Measurements from ENCODE around the gene MEMO1. TPM values are rescaled to one million over a fixed set of nuclear protein-coding genes. Genes with fewer than 3 reads are reported as not detected.
A peak's percentile ranks its signal among the peaks of the same experiment; 100 is the strongest.

Gene MEMO1
- total and polyA plus RNA-seq, 4 experiments from 2014 or later = 31.0 to 45.1 (median 42.3) TPM

DNA sequence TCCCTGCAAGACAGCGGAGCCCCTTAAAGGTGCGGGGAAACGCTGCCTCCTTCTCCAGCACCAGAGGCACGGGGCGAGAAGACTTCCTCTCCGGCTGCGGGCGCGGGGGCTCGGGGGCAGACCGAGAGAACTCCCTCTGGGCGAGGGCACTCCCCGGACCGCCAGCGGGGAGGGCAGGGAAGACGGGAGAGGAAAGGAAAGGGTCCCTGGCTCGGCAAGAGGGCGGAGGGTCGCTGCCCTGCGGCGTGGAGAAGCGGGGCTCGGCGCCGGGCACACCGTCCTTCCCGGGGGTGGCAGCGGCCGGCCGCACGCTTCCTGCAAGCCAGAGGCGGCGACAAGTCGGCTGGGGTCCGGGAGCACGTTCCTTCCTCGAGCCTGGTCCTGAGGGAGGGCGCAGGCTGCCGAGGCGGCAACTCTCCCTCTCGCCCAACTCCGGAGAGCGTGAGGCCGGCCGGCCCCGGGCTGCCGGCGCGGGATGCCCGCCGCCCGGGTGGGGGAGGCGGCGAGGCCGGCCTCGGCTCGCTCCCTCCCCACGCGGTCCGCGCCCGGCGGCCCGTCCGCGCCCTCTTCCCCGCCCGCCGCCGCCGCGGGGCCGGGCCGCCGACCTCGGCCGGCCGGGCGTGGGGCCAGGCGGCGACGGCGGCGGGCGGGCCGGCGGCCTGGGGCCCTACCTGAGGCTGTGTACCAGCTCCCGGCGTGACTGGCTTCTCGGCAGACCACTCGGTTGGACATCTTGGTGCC, 1.1 kb downstream of the MEMO1 start:
- peak overlapping the region; percentile 47 for H3K27ac ChIP-seq (ENCODE audit: low read depth, low read length)
- no peaks in the 10 kb centered on the region for H3K36me3 ChIP-seq (ENCODE audit: insufficient read depth, low read length)
- no peaks in the 10 kb centered on the region for H3K9me3 ChIP-seq (ENCODE audit: control insufficient read depth in 1 of 2, low read length in 2 of 2)
- H3K4me3 Mint-ChIP-seq = peak overlapping the region; percentile 88 to 95 (median 93)
- CTCF ChIA-PET (ENCODE audit: partially characterized antibody) = interaction anchor here (2.2 kb wide), 1 partner anchor 30 kb away, joined by 10 read pairs; the partner anchor contains the start of gene DPY30
- peak overlapping the region; percentile 85 to 95 (median 90) for H3K27ac Mint-ChIP-seq
- intact Hi-C loops (cut with micrococcal nuclease) = loop anchor here (2.0 to 10.0 kb wide), 4 partner anchors 17 to 155 kb away; partner anchors contain the start of gene SLC30A6
- H3K4me3 ChIP-seq (ENCODE audit: low read length in 2 of 2) = peak overlapping the region; percentile 54 to 67
- no peaks in the 10 kb centered on the region for H3K27me3 Mint-ChIP-seq
- peaks cover 37 to 60% (median 46%) of the 10 kb centered on the region in 4 donors for H3K4me1 Mint-ChIP-seq
- H3K36me3 Mint-ChIP-seq = peaks cover 4 to 13% of the 10 kb centered on the region in 2 donors
- no peaks in the 10 kb centered on the region for H3K27me3 ChIP-seq (ENCODE audit: insufficient read depth, low read length)
- DNase-seq = peak; percentile 22 to 50 (median 39)
- H3K4me1 ChIP-seq (ENCODE audit: insufficient read depth, low read length) = peaks cover 53% of the 10 kb centered on the region
- POLR2A ChIA-PET (ENCODE audit: partially characterized antibody) = interaction anchor here (1.1 to 2.8 kb wide), 6 partner anchors 26 to 156 kb away, joined by 3 to 20 read pairs (median 12); partner anchors contain the start of genes DPY30, SLC30A6 and SPAST
- no peaks in the 10 kb centered on the region for H3K9me3 Mint-ChIP-seq

- intact Hi-C loops (cut with micrococcal nuclease) = loop anchor here (2.0 to 10.0 kb wide), 3 partner anchors 16 to 126 kb away; no protein-coding TSS in a partner anchor
- peak overlapping the region; percentile 88 to 95 (median 93) for H3K4me3 Mint-ChIP-seq
- ChIA-PET POLR2A (ENCODE audit: partially characterized antibody) (interaction anchor here (1.0 to 2.8 kb wide), 6 partner anchors 14 to 157 kb away, joined by 3 to 18 read pairs (median 5); partner anchors contain the start of genes DPY30, SLC30A6 and SPAST), CTCF (ENCODE audit: partially characterized antibody) (interaction anchor here (1.1 to 2.2 kb wide), 2 partner anchors 31 to 54 kb away, joined by 7 to 10 read pairs; partner anchors contain the start of genes DPY30 and SPAST)
- Histone ChIP-seq H3K27ac (ENCODE audit: low read depth, low read length) (peak overlapping the region; percentile 47), H3K4me3 (ENCODE audit: low read length in 2 of 2) (peak overlapping the region; percentile 54 to 67), H3K27me3 (ENCODE audit: insufficient read depth, low read length) (no peaks in the 10 kb centered on the region), H3K4me1 (ENCODE audit: insufficient read depth, low read length) (peaks cover 60% of the 10 kb centered on the region), H3K36me3 (ENCODE audit: insufficient read depth, low read length) (no peaks in the 10 kb centered on the region), H3K9me3 (ENCODE audit: control insufficient read depth in 1 of 2, low read length in 2 of 2) (no peaks in the 10 kb centered on the region)
- H3K9me3 Mint-ChIP-seq = no peaks in the 10 kb centered on the region
- peaks cover 42 to 67% (median 51%) of the 10 kb centered on the region in 4 donors for H3K4me1 Mint-ChIP-seq
- no peaks in the 10 kb centered on the region for H3K27me3 Mint-ChIP-seq
- DNase-seq = peak in 1 of 5 donors; percentile 7
- peak overlapping the region; percentile 85 to 95 (median 90) for H3K27ac Mint-ChIP-seq
- peaks cover 4 to 13% of the 10 kb centered on the region in 2 donors for H3K36me3 Mint-ChIP-seq
These were observed 1.8 kb downstream of the MEMO1 start for GRCh38 chr2:32008805-32009515.

- Histone ChIP-seq H3K4me1 (ENCODE audit: insufficient read depth, low read length) (peaks cover 68% of the 10 kb centered on the region), H3K27me3 (ENCODE audit: insufficient read depth, low read length) (no peaks in the 10 kb centered on the region), H3K36me3 (ENCODE audit: insufficient read depth, low read length) (no peaks in the 10 kb centered on the region), H3K27ac (ENCODE audit: low read depth, low read length) (no peak overlapping the region), H3K9me3 (ENCODE audit: control insufficient read depth in 1 of 2, low read length in 2 of 2) (no peaks in the 10 kb centered on the region), H3K4me3 (ENCODE audit: low read length in 2 of 2) (no peak overlapping the region)
- peak overlapping the region in 4 of 8 donors; percentile 1 to 39 (median 14) for H3K4me3 Mint-ChIP-seq
- POLR2A ChIA-PET (ENCODE audit: partially characterized antibody) = interaction anchor here (2.8 kb wide), 1 partner anchor 33 kb away, joined by 18 read pairs; the partner anchor contains the start of gene DPY30
- CTCF ChIA-PET (ENCODE audit: partially characterized antibody) = no interaction called here
- H3K27me3 Mint-ChIP-seq = no peaks in the 10 kb centered on the region
- intact Hi-C loops (cut with micrococcal nuclease) = loop anchor here (10.0 kb wide), 2 partner anchors 52 to 128 kb away; no protein-coding TSS in a partner anchor
- no peaks in the 10 kb centered on the region for H3K9me3 Mint-ChIP-seq
- peaks cover 43 to 71% (median 54%) of the 10 kb centered on the region in 4 donors for H3K4me1 Mint-ChIP-seq
- H3K36me3 Mint-ChIP-seq = peaks cover 8 to 13% of the 10 kb centered on the region in 2 donors
- DNase-seq = no peak
- H3K27ac Mint-ChIP-seq = peak overlapping the region in 1 of 7 donors; percentile 35
These were observed 3.8 kb downstream of the MEMO1 start for GRCh38 chr2:32007121-32007391.

GRCh38 chr2:32005371-32005976, 5.3 kb downstream of the MEMO1 start:
- Mint-ChIP-seq H3K27ac (peak overlapping the region in 1 of 7 donors; percentile 10), H3K27me3 (no peaks in the 10 kb centered on the region), H3K4me3 (peak overlapping the region in 6 of 8 donors; percentile 4 to 59 (median 34)), H3K9me3 (no peaks in the 10 kb centered on the region), H3K36me3 (peaks cover 8 to 10% of the 10 kb centered on the region in 2 donors), H3K4me1 (peaks cover 39 to 62% (median 50%) of the 10 kb centered on the region in 4 donors)
- Histone ChIP-seq H3K9me3 (ENCODE audit: control insufficient read depth in 1 of 2, low read length in 2 of 2) (no peaks in the 10 kb centered on the region), H3K27me3 (ENCODE audit: insufficient read depth, low read length) (no peaks in the 10 kb centered on the region), H3K4me1 (ENCODE audit: insufficient read depth, low read length) (peaks cover 59% of the 10 kb centered on the region), H3K4me3 (ENCODE audit: low read length in 2 of 2) (no peak overlapping the region), H3K36me3 (ENCODE audit: insufficient read depth, low read length) (no peaks in the 10 kb centered on the region), H3K27ac (ENCODE audit: low read depth, low read length) (no peak overlapping the region)
- no peak for DNase-seq
- ChIA-PET POLR2A (ENCODE audit: partially characterized antibody) (no interaction called here), CTCF (ENCODE audit: partially characterized antibody) (interaction anchor here (0.8 kb wide), 1 partner anchor 8 kb away, joined by 6 read pairs; no protein-coding TSS in a partner anchor)
- intact Hi-C loops (cut with micrococcal nuclease) = loop anchor here (10.0 kb wide), 2 partner anchors 51 to 129 kb away; no protein-coding TSS in a partner anchor

GRCh38 chr2:32003791-32004190, 7.0 kb downstream of the MEMO1 start:
- peaks cover 3 to 8% of the 10 kb centered on the region in 2 donors for H3K36me3 Mint-ChIP-seq
- no peaks in the 10 kb centered on the region for H3K9me3 Mint-ChIP-seq
- H3K27ac ChIP-seq (ENCODE audit: low read depth, low read length) = no peak overlapping the region
- POLR2A ChIA-PET (ENCODE audit: partially characterized antibody) = no interaction called here
- H3K4me3 Mint-ChIP-seq = peak overlapping the region in 3 of 8 donors; percentile 6 to 18 (median 17)
- peaks cover 65% of the 10 kb centered on the region for H3K4me1 ChIP-seq (ENCODE audit: insufficient read depth, low read length)
- no peak for DNase-seq
- intact Hi-C loops (cut with micrococcal nuclease) = loop anchor here (10.0 kb wide), 2 partner anchors 49 to 131 kb away; no protein-coding TSS in a partner anchor
- peak overlapping the region in 1 of 7 donors; percentile 74 for H3K27ac Mint-ChIP-seq
- H3K27me3 ChIP-seq (ENCODE audit: insufficient read depth, low read length) = no peaks in the 10 kb centered on the region
- H3K9me3 ChIP-seq (ENCODE audit: control insufficient read depth in 1 of 2, low read length in 2 of 2) = no peaks in the 10 kb centered on the region
- no peak overlapping the region for H3K4me3 ChIP-seq (ENCODE audit: low read length in 2 of 2)
- H3K36me3 ChIP-seq (ENCODE audit: insufficient read depth, low read length) = no peaks in the 10 kb centered on the region
- CTCF ChIA-PET (ENCODE audit: partially characterized antibody) = no interaction called here
- H3K27me3 Mint-ChIP-seq = no peaks in the 10 kb centered on the region
- peaks cover 41 to 73% (median 56%) of the 10 kb centered on the region in 4 donors for H3K4me1 Mint-ChIP-seq

GRCh38 chr2:32002406-32002805, 8.4 kb downstream of the MEMO1 start:
- CTCF ChIA-PET (ENCODE audit: partially characterized antibody) = no interaction called here
- intact Hi-C loops (cut with micrococcal nuclease) = loop anchor here (10.0 kb wide), 2 partner anchors 48 to 132 kb away; no protein-coding TSS in a partner anchor

More at GRCh38 chr2:32002406-32002805, 8.4 kb downstream of the MEMO1 start:
- H3K4me1 ChIP-seq (ENCODE audit: insufficient read depth, low read length) = peaks cover 65% of the 10 kb centered on the region
- DNase-seq = no peak
- no peak overlapping the region for H3K27ac ChIP-seq (ENCODE audit: low read depth, low read length)
- Mint-ChIP-seq H3K27ac (no peak overlapping the region), H3K9me3 (no peaks in the 10 kb centered on the region), H3K4me1 (peaks cover 40 to 73% (median 56%) of the 10 kb centered on the region in 4 donors), H3K36me3 (peaks cover 2 to 8% of the 10 kb centered on the region in 2 donors), H3K4me3 (no peak overlapping the region), H3K27me3 (no peaks in the 10 kb centered on the region)
- H3K4me3 ChIP-seq (ENCODE audit: low read length in 2 of 2) = no peak overlapping the region
- no peaks in the 10 kb centered on the region for H3K36me3 ChIP-seq (ENCODE audit: insufficient read depth, low read length)
- H3K27me3 ChIP-seq (ENCODE audit: insufficient read depth, low read length) = no peaks in the 10 kb centered on the region
- H3K9me3 ChIP-seq (ENCODE audit: control insufficient read depth in 1 of 2, low read length in 2 of 2) = no peaks in the 10 kb centered on the region
- POLR2A ChIA-PET (ENCODE audit: partially characterized antibody) = no interaction called here

All from CD4-positive, alpha-beta memory T cell (primary cell).